Mucosa of stomach (tissue), 1 donor: ENCODE results near the gene CLIP1.
"Not testable (repeated sequence)": the region's sequence is repeated elsewhere in the genome, so short reads cannot be mapped to it uniquely, and the experiment has no call there.

Experiments used
- H3K27me3 ChIP-seq: one replicate; pipeline ENCODE4 v1.7.0; 2013; ENCODE audit warnings: mild to moderate bottlenecking, low read length; ENCODE audit not compliant: control insufficient read depth, insufficient read depth
- H3K36me3 ChIP-seq: one replicate; pipeline ENCODE4 v1.7.0; 2013; ENCODE audit warnings: low read length; ENCODE audit not compliant: control insufficient read depth, insufficient read depth
- H3K4me1 ChIP-seq: one replicate; pipeline ENCODE4 v1.7.0; 2013; ENCODE audit warnings: mild to moderate bottlenecking, low read length; ENCODE audit not compliant: control insufficient read depth, insufficient read depth
- H3K4me3 ChIP-seq: one replicate; pipeline ENCODE4 v1.7.0; 2013; ENCODE audit warnings: low read length
- H3K9ac ChIP-seq: one replicate; pipeline ENCODE4 v1.7.0; 2013; ENCODE audit warnings: mild to moderate bottlenecking, low read length, moderate library complexity
- H3K9me3 ChIP-seq: one replicate; pipeline ENCODE4 v1.7.0; 2013; ENCODE audit warnings: mild to moderate bottlenecking, low read length, moderate library complexity; ENCODE audit not compliant: control insufficient read depth
- donor health status: Pancreatic carcinoma.

The CLIP1 gene

DNA sequence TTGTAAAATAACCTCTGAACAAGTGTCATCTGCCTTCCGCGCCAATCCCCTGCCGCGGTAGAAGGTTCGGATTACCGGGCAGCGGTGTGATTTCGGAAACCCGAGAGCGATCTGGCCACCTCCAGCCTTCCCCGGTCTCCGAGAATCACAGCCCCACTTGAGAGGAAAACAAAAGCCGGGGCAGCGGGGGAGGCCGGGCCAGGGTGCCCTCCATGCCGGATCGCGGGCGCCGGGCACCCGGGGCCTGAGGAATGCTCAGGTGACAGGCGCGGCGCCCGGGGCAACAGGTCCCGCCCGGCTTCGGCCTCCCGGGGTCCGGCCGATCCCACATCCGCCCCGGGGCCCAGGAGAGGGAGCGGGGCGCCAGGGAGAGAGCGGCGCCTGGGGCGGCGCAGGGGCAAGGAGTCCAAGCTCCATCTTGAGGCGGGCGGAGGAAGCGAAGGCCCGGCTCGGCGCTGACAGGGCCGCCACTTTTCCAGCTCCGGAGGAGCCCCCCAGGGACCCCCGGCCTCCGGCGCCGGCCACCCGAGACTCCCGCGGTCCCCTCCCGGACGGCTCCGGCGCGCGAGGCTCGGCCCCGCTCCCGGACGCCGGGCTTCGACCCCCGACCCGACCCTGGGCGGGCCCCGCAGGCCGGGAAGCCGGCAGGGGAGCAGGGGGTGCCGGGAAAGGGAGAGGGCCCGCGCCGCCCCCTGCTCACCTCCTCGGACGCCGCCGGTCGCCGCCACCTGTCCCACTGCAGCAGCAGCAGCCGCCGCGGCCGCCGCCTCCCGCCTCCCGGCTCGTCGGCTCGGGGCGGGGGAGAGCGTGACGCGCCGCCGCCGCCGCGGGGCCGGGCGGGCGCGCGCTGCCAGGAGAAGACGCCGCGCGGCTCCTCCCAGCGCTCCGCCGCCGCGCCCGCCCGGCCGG is at the start of gene CLIP1:
Gene CLIP1, minus strand, starts transcription at position 849 of the 909 bp plus-strand sequence. CDS start 42,217 bp downstream, outside the sequence.
- H3K27me3 ChIP-seq, result peaks cover 4% of the 10 kb centered on the region
- no peaks in the 10 kb centered on the region for H3K9me3 ChIP-seq
- H3K4me1 ChIP-seq, result peaks cover 26% of the 10 kb centered on the region
- H3K9ac ChIP-seq, result peak within 1 kb of the TSS; percentile 98
- peak within 1 kb of the TSS; percentile 84 for H3K4me3 ChIP-seq
- H3K36me3 ChIP-seq, result no peaks in the 10 kb centered on the region

DNA sequence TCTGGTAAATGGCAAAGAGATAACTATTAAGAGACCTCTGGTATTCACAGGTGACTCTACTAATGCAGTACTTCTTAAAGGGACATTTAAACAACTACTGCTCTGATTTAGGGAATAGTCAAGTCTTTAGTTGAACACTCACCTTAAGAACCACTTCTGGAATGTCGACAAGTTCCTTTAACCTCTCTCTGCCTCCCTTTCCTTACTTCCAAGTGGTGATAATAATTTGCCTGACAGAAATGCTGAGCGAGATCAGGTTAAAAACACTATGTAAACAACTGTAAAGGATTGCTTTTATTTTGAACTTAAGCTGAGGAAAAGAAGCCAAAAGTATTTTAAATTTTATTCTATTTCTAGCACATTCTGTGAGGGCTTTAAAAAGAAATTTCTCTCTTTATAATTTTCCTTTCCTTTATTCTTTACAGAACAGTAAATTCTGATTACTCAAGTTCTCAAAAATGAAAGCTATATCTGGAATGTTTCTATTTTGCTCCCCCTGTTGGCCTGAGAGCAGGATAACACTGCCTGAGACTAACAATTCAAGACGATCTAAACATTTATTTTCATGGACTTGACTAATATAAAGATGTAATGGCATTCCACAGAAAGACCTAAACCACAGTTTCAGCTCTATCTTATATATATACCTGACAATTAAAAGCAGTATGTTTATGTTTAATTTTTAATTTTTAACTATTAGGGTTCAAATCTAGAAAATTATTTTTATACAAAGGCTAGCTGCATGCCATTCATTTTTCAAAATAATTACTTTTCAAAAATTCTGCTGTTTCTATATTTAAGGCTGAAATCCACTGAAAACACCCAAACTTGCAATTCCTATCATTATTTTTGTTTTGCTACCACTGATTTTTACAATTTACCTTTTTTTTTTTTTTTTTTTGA is 49.1 kb upstream of the CLIP1 start:
- H3K36me3 ChIP-seq, result peaks cover 9% of the 10 kb centered on the region
- no peaks in the 10 kb centered on the region for H3K27me3 ChIP-seq
- peaks cover 3% of the 10 kb centered on the region for H3K4me1 ChIP-seq
- H3K4me3 ChIP-seq, result no peak overlapping the region
- H3K9ac ChIP-seq, result no peak overlapping the region
- H3K9me3 ChIP-seq, result no peaks in the 10 kb centered on the region

DNA sequence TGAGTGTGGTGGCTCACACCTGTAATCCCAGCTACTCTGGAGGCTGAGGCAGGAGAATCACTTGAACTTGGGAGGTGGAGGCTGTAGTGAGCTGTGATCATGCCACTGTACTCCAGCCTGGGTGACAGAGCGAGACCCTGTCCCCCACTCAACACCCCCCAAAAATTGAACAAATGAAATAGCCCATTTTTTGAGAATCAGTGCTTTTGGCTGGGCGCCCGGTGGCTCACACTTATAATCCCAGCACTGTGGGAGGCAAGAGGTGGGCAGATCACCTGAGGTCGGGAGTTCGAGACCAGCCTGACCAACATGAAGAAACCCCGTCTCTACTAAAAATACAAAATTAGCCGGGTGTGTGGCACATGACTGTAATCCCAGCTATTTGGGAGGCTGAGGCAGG is 48.1 kb upstream of the CLIP1 start:
- H3K36me3 ChIP-seq, H3K27me3 ChIP-seq, H3K9me3 ChIP-seq, H3K4me1 ChIP-seq, H3K9ac ChIP-seq, H3K4me3 ChIP-seq: not testable (repeated sequence)

DNA sequence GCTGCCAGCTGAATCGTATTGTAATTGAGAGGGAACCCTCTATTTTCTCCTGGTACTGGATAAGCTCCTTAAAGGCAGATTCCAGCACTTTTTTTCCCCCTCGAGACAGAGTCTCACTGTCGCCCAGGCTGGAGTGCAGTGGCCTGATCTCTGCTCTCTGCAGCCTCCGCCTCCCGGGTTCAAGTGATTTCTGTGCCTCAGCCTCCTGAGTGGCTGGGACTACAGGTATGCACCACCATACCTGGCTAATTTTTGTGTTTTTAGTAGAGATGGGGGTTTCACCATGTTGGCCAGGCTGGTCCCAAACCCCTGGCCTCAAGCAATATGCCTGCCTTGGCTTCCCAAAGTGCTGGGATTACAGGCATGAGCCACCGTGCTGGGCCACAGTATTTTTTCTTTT is 47.4 kb upstream of the CLIP1 start:
- H3K9me3 ChIP-seq, H3K9ac ChIP-seq, H3K27me3 ChIP-seq, H3K4me3 ChIP-seq, H3K36me3 ChIP-seq, H3K4me1 ChIP-seq: not testable (repeated sequence)

DNA sequence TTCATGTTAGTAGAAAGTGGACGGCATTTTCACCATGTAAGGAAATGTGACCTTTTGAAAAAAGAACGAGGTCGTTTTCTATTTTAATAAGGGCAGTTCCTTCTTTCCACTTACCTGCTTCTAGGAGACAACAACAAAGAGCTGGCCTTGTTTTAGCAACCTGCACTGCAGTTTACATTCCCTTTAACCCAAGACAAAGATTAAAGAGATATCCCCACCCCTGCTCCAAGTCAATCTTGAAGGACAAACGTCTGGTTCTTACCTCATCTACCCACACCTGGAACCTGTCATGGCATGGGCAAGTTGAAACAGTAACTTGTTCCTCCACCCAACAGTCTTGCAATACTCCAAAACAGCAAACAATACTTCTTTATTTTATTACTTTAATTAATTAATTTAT is 45.5 kb upstream of the CLIP1 start:
- no peaks in the 10 kb centered on the region for H3K27me3 ChIP-seq
- H3K36me3 ChIP-seq, result no peaks in the 10 kb centered on the region
- H3K4me1 ChIP-seq, result peaks cover 3% of the 10 kb centered on the region
- H3K4me3 ChIP-seq, result no peak overlapping the region
- no peak overlapping the region for H3K9ac ChIP-seq
- H3K9me3 ChIP-seq, result no peaks in the 10 kb centered on the region

DNA sequence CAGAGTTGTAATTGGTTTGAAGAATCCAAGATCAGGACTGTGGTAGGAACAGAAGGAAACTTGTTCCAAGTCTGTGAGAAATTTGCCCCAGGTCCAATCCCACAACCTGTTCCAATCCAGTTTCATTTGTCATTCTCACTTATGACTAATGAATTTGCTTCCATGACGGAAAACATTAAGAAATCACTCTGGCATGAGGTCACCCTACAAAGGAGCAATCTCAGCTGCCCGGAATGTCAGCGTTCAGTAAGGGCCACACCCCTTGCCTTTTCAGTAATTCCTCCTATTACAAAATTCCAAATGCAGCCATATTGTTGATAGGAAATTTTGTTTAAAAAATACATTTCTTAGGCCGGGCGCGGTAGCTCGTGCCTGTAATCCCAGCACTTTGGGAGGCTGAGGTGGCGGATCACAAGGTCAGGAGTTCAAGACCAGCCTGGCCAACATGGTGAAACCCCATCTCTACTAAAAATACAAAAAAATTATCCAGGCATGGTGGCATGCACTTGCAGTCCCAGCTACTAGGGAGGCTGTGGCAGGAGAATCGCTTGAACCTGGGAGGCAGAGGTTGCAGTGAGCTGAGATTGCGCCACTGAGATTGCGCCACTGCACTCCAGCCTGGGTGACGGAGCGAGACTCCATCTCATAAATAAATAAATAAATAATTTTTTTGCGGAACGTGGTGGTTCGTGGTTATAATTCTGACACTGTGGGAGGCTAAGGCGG is 42.0 kb upstream of the CLIP1 start:
- H3K9ac ChIP-seq, H3K4me3 ChIP-seq, H3K4me1 ChIP-seq, H3K36me3 ChIP-seq, H3K9me3 ChIP-seq, H3K27me3 ChIP-seq: not testable (repeated sequence)

DNA sequence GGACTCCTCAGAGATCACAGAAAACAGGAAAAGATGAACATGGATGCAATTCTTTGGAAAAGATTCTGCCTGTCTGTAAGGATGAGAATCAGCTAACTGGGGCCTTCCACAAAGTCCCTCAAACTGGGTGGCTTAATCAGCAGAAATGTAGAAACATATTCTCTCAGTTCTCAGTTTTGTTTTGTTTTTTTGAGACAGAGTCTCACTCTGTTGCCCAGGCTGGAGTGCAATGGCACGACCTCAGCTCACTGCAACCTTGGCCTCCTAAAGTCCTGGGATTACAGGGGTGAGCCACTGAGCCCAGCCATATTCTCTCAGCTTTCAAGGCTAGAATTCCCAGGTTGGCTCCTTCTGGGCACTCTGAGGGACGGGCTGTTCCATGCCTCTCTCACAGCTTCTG is 38.2 kb upstream of the CLIP1 start:
- Histone ChIP-seq H3K4me3 (no peak overlapping the region), H3K27me3 (no peaks in the 10 kb centered on the region), H3K9ac (no peak overlapping the region), H3K4me1 (no peaks in the 10 kb centered on the region), H3K36me3 (no peaks in the 10 kb centered on the region), H3K9me3 (no peaks in the 10 kb centered on the region)

DNA sequence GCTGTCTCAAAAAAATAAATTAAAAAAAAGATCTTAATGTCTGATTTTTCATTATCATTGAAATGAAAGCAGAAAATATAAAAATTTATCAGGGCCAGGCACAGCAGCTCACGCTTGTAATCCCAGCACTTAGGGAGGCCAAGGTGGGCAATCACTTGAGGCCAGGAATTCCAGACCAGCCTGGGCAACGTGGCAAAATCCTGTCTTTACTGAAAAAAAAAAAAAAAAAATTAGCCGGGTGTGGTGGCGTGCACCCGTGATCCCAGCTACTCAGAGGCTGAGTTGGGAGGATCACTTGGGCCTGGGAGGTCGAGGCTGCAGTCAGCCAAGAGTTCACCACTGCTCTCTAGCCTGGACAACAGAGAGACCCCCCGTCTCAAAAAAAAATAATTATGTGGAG is 37.6 kb upstream of the CLIP1 start:
- Histone ChIP-seq H3K4me1 (no peaks in the 10 kb centered on the region), H3K9me3 (no peaks in the 10 kb centered on the region), H3K4me3 (no peak overlapping the region), H3K27me3 (no peaks in the 10 kb centered on the region), H3K9ac (no peak overlapping the region), H3K36me3 (no peaks in the 10 kb centered on the region)

DNA sequence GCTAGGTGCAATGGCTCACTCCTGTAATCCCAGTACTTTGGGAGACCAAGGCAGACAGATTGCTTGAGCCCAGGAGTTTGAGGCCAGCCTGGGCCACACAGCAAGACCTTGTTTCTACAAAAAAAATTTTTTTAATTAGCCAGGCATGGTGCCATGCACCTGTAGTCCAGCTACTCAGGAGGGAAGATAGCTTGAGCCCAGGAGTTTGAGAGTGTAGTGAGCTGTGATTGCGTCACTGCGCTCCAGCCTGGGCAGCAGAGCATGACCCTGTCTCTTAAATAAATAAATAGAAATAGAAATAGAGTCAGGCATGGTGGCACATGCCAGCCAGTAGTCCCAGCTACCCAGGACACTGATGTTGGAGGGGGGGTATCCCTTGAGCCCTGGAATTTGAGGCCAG is 36.7 kb upstream of the CLIP1 start:
- H3K9me3 ChIP-seq, result no peaks in the 10 kb centered on the region
- no peaks in the 10 kb centered on the region for H3K4me1 ChIP-seq
- H3K9ac ChIP-seq, result no peak overlapping the region
- no peak overlapping the region for H3K4me3 ChIP-seq
- H3K36me3 ChIP-seq, result no peaks in the 10 kb centered on the region
- H3K27me3 ChIP-seq, result no peaks in the 10 kb centered on the region

DNA sequence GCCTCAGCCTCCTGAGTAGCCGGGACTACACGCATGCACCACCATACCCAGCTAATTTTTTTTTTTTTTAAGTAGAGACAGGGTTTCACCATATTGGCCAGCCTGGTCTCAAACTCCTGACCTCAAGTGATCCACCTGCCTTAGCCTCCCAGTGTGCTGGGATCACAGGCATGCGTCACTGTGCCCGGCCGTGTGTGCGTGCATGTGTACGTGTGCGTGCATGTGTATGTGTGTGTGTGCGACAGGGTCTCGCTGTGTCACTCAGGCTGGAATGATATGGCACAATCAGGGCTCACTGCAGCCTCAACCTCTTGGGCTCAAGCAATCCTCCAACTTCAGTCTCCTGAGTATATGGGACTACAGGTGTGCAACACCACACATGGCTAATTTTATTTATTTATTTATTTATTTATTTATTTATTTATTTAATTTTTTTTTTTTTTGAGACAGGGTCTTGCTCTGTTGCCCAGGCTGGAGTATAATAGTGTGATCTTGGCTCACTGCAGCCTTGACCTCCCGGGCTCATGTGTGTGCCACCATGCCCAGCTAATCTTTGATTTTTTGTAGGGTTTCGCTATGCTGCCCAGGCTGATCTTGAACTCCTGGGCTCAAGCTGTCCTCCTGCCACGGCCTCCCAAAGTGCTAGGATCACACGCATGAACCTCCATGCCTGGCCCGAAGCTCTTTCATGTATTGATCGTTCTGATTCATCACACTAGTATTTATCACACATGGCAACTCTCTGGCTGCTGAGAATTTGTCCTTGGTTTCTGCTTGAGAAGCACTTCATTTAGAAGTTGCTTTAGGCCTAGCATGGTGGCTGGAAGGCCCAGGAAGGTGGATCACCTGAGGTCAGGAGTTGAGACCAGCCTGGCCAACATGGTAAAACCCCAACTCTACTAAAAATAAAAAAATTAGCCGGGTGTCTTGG is 35.9 kb upstream of the CLIP1 start:
- Histone ChIP-seq H3K4me3 (no peak overlapping the region), H3K9ac (no peak overlapping the region), H3K9me3 (no peaks in the 10 kb centered on the region), H3K4me1 (no peaks in the 10 kb centered on the region), H3K36me3 (no peaks in the 10 kb centered on the region), H3K27me3 (no peaks in the 10 kb centered on the region)

DNA sequence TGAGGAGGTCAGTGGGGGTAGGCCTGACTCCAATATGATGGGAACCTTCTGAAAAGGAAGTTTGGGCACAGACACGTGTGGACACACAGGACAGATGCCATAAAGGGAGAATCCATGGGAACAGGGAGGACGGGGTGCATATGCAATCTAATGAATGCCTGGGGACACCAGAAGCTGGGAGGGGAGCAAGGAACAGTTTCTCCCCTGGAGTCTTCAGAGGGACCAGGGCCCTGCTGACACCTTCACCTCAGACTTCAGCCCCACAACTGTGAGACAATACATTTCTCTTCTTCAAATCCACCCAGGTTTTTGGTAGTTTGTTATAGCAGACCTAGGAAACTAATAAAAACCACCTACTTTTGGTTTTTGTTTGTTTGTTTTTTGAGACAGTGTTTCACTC is 35.2 kb upstream of the CLIP1 start:
- no peak overlapping the region for H3K4me3 ChIP-seq
- H3K4me1 ChIP-seq, result no peaks in the 10 kb centered on the region
- no peaks in the 10 kb centered on the region for H3K27me3 ChIP-seq
- no peak overlapping the region for H3K9ac ChIP-seq
- H3K36me3 ChIP-seq, result no peaks in the 10 kb centered on the region
- H3K9me3 ChIP-seq, result no peaks in the 10 kb centered on the region
